HG03139 (cell line): Measurements from ENCODE around the gene SCGB1D1.

ENCODE experiments used
- ATAC-seq: cut with Tn5 transposase; IDR thresholded peaks from one replicate; pipeline ENCODE4 v1.9.1; 2021; ENCODE audit not compliant: unreplicated experiment

Gene SCGB1D1

DNA sequence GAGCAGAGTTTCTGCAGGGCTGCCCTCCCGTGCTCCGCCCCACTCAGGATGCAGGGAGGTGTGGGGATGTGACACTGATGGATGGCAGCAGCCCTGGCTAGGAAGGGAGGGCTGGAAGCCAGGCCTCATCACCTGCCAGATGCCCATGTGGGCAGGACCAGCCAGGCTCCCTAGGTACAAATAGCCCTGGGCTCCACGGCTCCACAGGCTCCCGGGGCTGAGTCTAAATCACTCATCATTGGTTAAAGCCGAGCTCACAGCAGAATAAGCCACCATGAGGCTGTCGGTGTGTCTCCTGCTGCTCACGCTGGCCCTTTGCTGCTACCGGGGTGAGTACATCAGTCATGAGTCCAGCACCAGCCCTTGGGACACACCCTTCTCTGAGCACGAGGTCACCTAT is at the start of gene SCGB1D1:
Gene SCGB1D1 (plus strand): TSS at position 206 of the 400 bp plus-strand sequence. CDS start 69 bp downstream, at position 275.
- ATAC-seq = no peak

- ATAC-seq = no peak
These were observed 49.5 kb upstream of the SCGB1D1 start for GRCh38 chr11:62140304-62141110.

- no peak for ATAC-seq
These were observed 48.6 kb upstream of the SCGB1D1 start for GRCh38 chr11:62141111-62142042.

GRCh38 chr11:62142043-62142375 is 48.0 kb upstream of the SCGB1D1 start:
- ATAC-seq = no peak

DNA sequence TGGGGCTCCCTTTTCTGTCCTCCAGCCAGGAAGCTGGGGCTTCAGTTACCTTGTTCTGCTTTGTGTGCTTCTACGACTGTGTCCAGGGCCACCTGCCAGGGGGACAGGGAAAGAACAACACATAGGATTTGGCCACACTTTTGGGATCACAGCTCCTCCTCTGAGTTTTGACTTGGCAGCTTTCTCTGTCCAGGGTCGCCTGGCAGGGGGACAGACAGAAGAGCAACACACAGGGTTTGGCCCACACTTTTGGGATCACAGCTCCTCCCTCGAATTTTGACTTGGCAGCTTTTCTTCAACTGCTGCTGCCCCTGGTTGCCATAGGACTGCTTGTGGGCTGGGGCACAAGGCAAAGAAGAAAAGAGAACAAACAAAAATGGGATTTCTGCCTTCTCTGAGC is 47.1 kb upstream of the SCGB1D1 start:
- ATAC-seq = no peak

DNA sequence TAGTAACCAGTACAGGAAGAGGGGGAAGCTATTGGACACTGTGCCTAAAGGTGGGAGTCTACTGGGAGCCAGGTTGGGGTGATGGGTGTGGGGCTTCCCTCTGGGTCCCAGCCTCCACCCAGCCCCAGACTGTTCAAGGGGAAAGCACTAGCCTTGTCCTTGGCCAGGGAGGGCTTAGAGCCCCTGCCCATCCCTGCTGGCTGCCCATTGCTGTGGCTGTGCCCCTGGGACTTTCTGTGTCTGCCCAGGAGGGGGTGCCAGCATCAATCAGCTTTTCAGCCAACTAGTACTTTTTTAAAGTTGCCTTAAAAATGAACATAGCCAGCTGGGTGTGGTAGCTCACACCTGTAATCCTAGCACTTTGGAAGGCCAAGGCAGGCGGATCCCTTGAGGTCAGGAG is 46.3 kb upstream of the SCGB1D1 start:
- ATAC-seq = no peak

DNA sequence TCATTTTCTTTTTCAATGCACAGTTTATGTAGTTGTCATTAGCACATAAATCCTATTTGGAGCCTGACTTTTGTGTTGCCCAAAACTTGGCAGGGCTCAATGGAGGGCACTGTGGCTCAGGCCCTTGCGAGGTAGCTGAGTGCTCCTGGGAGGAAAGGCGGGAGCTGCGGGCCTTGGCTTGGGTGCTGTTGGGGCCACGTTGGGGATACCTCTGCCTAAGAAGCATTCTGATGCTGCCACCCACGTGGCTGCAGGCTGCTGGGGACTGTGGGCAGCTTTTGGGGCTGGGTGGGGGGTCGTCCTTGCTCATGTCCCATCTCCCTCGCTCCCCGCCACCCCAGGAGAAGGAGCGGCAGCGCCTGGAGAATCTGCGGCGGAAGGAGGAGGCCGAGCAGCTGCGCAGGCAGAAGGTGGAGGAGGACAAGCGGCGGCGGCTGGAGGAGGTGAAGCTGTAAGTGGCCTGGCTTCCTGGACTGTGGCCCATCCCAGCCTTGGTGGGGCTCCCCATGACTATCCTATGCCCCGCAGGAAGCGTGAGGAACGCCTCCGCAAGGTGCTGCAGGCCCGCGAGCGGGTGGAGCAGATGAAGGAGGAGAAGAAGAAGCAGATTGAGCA is 45.3 kb upstream of the SCGB1D1 start:
- ATAC-seq = no peak

- ATAC-seq = no peak
These were observed 44.6 kb upstream of the SCGB1D1 start for GRCh38 chr11:62145261-62145871.

DNA sequence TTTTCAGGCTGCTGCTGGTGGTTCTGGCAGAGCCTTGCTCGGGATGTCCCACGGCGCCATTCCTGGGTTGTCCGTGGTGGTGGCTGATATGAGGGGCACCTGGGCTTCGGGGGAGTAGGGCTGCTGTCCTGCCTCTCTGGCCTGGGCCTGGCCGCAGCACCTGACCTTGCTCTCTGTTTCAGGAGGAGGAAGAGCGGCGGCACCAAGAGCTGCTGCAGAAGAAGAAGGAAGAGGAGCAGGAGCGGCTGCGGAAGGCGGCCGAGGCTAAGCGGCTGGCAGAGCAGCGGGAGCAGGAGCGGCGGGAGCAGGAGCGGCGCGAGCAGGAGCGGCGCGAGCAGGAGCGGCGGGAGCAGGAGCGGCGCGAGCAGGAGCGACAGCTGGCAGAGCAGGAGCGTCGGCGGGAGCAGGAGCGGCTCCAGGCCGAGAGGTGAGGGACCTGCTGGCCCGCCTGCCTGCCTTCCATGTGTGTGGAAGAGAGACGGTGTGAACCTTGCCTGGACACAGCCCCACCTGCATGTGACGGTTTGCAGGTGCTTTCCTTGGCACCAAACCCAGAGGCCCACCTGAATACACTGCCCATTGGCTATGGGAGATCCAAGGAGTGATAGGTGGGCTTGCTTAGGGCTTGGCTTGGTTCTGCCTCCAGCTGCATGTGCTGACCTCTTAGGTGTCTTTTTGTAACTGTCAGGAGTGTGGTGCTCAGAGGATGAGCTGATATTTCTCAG is 43.4 kb upstream of the SCGB1D1 start:
- ATAC-seq = no peak

DNA sequence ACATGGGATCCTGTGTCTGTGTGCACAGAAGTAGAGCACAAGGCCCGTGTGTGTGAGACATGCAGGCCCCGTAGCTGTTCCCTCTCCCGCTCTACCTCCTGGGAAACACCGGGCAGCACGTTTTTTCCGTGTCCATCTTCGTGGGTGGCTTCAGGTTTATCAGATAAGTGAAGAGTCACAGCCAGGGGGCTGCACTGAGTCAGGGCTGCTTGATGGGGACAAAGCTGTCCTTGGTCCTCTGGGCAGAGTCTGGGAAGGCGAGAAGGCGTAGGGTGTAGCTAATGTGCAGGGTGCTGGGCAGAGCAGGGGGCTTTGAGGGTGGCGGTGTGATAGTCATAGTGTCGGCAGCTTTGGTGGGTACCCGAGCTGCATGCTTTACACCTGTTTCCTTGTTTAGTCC is 42.5 kb upstream of the SCGB1D1 start:
- ATAC-seq = no peak

DNA sequence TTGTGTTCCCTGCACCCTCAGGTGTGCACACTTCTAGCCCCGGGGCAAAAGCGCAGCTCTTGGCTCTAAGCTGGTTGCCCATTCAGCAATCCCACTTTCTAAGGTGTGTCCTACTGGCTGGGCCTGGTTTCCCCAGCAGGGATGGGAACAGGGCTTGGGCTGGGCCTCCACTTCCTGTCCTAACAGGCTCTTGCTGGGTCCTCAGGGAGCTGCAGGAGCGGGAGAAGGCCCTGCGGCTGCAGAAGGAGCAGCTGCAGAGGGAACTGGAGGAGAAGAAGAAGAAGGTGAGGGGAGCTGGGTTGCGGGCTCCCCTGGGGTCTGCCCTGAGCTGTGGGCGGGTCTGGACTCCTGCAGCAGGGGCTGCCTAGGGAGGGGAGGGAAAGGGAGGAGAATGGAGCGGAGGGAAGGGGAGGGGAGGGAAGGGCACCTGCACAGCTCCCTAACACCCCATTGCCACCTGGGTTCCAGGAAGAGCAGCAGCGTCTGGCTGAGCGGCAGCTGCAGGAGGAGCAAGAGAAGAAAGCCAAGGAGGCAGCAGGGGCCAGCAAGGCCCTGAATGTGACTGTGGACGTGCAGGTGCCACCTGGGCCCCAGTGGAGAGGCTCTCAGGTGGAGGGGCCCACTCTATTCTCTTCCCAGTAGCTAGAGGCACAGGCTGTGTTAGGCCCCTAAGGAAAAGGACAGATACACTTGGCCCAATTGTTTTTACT is 41.6 kb upstream of the SCGB1D1 start:
- no peak for ATAC-seq

DNA sequence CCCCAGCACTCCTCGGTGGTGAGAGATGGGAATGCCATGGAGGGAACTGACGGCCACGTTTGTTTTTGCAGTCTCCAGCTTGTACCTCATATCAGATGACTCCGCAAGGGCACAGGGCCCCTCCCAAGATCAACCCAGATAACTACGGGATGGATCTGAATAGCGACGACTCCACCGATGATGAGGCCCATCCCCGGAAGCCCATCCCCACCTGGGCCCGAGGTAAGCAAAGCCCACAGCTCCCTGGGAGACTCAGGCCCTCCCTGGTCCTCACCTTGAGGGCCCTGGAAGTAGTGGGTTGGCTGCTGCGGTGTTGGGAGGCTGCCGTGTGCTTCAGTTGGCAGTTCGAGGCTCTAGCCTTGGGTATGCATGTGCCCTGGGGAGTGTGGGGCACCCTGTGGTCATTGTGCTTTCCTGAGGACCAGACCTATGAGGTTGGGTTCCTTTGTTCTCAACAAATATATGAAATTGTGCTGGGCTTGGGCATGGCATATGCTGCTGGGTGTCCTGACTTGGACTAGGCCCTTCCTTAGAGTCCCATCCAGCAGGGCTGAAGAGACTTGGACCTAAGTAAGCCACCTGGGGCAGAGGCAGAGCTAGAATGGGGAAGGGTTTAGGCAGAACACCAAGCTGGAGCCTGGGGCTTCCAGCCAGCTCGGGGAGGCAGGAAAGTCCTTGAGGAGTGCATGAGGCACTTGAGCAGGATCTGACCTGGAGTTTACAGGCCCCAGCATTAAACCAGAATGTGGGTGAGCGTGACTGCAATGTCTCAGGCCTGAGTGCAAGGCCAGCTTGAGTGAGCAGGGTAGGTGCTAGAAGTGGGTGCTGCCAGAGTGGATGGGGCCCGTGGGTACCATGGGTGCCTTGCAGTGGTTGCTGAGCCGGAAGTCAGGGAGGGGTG is 39.8 kb upstream of the SCGB1D1 start:
- no peak for ATAC-seq

DNA sequence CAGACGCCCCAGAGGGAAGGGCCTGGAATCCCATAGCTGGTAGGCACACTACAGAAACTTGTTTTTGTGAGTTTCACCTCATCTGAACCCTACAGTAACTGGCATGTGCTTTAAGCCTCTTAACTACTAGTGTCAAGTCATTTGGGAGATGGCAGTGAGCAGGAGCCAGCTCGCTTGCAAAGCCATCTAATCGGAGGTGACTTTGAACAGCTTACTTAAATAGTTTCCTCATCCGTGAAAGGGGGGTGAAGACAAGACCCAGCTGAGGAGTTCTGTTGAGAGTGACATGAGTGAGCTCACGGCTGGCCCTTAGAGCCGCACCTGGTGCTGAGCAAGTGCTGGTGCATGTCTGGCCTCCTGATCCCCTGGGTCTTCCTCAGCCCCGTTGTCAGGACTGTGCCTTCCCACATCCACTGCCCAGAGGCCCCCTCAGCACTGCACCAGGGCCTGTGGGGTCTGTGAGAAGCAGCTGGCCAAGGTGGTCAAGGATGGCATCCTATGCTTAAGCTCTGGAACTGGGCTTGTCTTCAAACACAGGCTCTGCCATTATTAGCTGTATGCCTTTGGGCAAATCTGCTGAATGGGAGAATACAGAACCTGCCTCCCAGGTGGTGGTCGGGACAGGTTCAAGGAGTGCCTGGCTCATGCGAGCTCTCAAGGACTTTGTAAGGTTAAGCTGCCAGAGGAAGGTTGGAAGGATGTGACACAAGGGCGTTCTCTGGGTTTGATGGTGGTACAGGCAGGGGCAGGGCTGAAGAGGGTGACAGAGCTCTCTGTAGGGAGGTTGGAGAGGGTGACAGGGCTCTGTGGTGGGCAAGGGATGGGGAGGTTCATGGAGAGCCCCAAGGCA is 38.9 kb upstream of the SCGB1D1 start:
- ATAC-seq = no peak

DNA sequence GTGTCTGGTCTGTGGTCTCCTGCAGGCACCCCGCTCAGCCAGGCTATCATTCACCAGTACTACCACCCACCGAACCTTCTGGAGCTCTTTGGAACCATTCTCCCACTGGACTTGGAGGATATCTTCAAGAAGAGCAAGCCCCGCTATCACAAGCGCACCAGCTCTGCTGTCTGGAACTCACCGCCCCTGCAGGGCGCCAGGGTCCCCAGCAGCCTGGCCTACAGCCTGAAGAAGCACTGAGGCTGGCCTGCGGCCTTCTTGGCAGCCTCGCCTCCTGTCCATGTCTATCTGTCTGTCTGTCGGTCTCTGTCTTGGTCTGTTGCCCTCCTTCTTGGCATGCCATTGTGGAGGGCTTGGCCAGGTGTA is 38.3 kb upstream of the SCGB1D1 start:
- no peak for ATAC-seq

- no peak for ATAC-seq
These were observed 37.5 kb upstream of the SCGB1D1 start for GRCh38 chr11:62152245-62153086.

GRCh38 chr11:62153087-62153395 is 37.0 kb upstream of the SCGB1D1 start:
- ATAC-seq = no peak

GRCh38 chr11:62153617-62154016 is 36.4 kb upstream of the SCGB1D1 start:
- no peak for ATAC-seq
